ENCODE measurements around the gene ACBD4. TPM values are rescaled to one million over a fixed set of nuclear protein-coding genes. Genes with fewer than 3 reads are reported as not detected.

ACBD4 gene
- polyA plus RNA-seq, 1 donor = 16.6 TPM

DNA sequence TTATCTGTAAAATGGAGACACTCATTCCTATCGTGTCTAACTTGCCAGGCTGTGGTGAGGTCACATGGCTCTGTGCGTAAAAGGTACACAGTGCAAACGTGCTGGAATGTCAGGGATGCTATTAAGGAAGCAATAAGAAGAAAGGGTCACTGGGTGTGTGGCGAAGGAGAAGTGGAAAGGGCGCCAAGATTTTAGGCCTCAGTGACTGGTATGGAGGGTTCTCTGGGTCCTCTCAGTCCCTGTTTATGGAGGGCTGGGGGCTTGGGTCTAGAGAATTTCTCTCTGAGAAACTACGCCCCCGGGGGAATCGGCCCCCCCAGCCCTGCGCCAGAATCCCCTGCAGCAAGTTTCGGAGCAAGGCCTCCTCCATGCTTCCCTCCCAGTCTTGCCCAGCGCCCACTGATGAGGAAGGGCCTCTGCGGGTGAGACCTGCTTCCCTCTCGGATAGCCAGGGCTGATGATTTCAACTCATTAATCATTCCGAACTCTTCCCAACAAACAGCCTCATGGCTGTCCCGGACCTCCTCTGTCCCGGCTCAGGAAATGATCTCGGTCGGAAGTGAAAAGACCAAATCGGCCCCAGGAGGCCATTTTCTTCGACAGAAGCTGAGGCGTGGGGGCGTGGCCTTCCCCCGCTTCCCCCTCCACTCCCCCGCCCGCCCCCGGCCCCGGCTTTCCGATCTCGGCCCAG lies 11.5 kb downstream of the ACBD4 start:
- Histone ChIP-seq H3K4me1 (ENCODE audit: control insufficient read depth, insufficient read depth, low read length) (peaks cover 42% of the 10 kb centered on the region), H3K27me3 (ENCODE audit: control insufficient read depth, insufficient read depth, low read length) (no peaks in the 10 kb centered on the region), H3K4me3 (ENCODE audit: low read length) (peak overlapping the region; percentile 62), H3K9me3 (ENCODE audit: control insufficient read depth, low read depth, low read length) (no peaks in the 10 kb centered on the region), H3K36me3 (ENCODE audit: control insufficient read depth, insufficient read depth, low read length) (no peaks in the 10 kb centered on the region), H3K27ac (ENCODE audit: low read length) (peak overlapping the region; percentile 92)
- no CpG with 5 or more reads among the region's 29 CpGs for WGBS (ENCODE audit: insufficient coverage, low lambda C conversion rate)
- DNase-seq = peak; percentile 91 to 93

DNA sequence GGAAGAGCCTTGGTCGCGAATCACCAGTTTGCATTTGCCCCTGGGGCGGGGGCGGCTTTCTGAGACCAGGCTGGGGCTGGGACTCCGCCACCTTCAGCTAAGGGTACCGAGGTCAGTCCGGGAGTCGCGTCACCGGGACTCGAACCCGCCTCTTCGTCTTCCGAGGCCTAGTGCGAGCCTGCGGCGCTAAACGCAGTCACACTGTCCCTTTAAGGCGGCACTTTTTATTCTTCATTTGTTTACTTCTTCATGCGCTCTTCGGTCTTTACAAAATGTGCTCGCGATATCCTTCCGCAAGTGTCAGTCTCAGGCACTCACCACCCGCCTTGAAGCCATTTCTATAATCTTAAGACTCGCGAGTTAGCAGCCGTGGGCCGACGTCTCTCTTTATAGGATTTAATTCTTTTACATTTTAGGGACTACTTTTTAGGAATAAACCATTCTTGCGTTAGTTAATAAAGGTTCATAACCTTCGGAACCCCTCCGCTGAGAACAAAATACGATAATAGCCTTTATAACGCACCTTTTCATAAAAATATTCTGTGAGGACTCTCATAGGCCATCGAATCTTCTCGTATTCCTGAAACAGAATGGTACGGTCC lies 12.2 kb downstream of the ACBD4 start:
- WGBS (ENCODE audit: insufficient coverage, low lambda C conversion rate) = 0% methylated on average over 1 of the region's 38 CpGs

DNA sequence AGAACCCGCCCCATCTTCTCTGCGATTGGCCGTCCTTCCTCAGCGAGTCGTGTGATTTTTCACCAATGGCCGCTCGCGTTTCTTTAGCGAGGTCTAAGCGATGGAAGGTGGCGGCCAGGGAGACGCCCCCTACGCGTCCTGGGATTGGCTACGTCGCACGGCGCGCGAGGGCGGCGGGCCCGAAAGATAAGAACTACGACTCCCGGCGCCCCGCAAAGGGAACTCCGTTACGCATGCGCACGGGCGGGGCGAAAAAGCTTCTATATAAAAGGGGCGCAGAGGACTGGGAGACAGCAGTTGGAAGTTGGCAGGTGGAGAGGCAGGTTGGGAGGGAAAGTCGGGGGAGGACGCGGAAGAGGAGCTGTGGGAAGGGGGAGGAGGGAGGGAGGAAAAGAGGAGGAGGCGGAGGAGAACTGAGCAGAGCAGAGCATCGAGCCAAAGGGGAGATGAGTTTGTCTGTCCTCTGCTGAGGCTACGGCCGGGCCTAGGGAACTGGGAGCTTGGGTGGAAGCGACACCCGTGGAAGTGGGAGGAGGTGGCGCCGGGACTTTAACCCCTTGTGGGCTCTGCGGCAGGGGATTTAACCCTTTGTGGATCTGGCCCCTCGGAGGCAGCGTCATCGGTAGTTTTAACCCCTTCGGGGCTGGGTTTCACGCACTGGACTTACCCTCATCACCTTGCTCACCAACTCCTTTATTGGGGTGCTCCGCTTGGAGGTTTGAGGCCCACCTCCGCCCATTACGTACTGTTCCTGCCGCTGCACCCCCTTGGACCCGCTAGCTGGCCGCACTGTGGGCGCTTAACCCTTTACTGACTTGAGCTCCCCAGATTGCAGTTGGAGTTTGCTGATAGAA lies 12.9 kb downstream of the ACBD4 start, which contains the start of gene HEXIM1:
Gene HEXIM1 (plus strand): TSS at position 293 of the 854 bp plus-strand sequence. CDS start 716 bp downstream, outside the sequence.
- peak; percentile 100 for DNase-seq
- WGBS (ENCODE audit: insufficient coverage, low lambda C conversion rate) = no CpG with 5 or more reads among the region's 58 CpGs
- Histone ChIP-seq H3K27me3 (ENCODE audit: control insufficient read depth, insufficient read depth, low read length) (no peaks in the 10 kb centered on the region), H3K4me3 (ENCODE audit: low read length) (peak within 1 kb of the TSS; percentile 65), H3K4me1 (ENCODE audit: control insufficient read depth, insufficient read depth, low read length) (peaks cover 40% of the 10 kb centered on the region), H3K36me3 (ENCODE audit: control insufficient read depth, insufficient read depth, low read length) (no peaks in the 10 kb centered on the region), H3K9me3 (ENCODE audit: control insufficient read depth, low read depth, low read length) (no peaks in the 10 kb centered on the region), H3K27ac (ENCODE audit: low read length) (peak within 1 kb of the TSS; percentile 97)

More for the DNA sequence above, 12.2 kb downstream of the ACBD4 start:
- H3K27ac ChIP-seq (ENCODE audit: low read length) = peak overlapping the region; percentile 92
- H3K4me1 ChIP-seq (ENCODE audit: control insufficient read depth, insufficient read depth, low read length) = peaks cover 42% of the 10 kb centered on the region
- peak overlapping the region; percentile 62 for H3K4me3 ChIP-seq (ENCODE audit: low read length)
- H3K27me3 ChIP-seq (ENCODE audit: control insufficient read depth, insufficient read depth, low read length) = no peaks in the 10 kb centered on the region
- DNase-seq = peak; percentile 90 to 94
- no peaks in the 10 kb centered on the region for H3K9me3 ChIP-seq (ENCODE audit: control insufficient read depth, low read depth, low read length)
- H3K36me3 ChIP-seq (ENCODE audit: control insufficient read depth, insufficient read depth, low read length) = no peaks in the 10 kb centered on the region

DNA sequence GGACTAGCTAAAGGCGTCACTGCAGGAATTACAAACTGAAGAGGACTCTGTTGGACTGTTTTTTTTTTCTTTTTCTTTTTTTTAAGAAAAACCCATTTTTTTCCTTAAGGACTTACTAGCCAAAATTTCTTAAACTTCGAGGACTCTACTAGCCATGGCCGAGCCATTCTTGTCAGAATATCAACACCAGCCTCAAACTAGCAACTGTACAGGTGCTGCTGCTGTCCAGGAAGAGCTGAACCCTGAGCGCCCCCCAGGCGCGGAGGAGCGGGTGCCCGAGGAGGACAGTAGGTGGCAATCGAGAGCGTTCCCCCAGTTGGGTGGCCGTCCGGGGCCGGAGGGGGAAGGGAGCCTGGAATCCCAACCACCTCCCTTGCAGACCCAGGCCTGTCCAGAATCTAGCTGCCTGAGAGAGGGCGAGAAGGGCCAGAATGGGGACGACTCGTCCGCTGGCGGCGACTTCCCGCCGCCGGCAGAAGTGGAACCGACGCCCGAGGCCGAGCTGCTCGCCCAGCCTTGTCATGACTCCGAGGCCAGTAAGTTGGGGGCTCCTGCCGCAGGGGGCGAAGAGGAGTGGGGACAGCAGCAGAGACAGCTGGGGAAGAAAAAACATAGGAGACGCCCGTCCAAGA lies 13.7 kb downstream of the ACBD4 start:
- peak; percentile 87 to 91 for DNase-seq
- WGBS (ENCODE audit: insufficient coverage, low lambda C conversion rate) = 0% methylated on average over 2 of the region's 32 CpGs
- Histone ChIP-seq H3K27ac (ENCODE audit: low read length) (peak overlapping the region; percentile 97), H3K9me3 (ENCODE audit: control insufficient read depth, low read depth, low read length) (no peaks in the 10 kb centered on the region), H3K27me3 (ENCODE audit: control insufficient read depth, insufficient read depth, low read length) (no peaks in the 10 kb centered on the region), H3K4me3 (ENCODE audit: low read length) (peak overlapping the region; percentile 65), H3K36me3 (ENCODE audit: control insufficient read depth, insufficient read depth, low read length) (no peaks in the 10 kb centered on the region), H3K4me1 (ENCODE audit: control insufficient read depth, insufficient read depth, low read length) (peaks cover 34% of the 10 kb centered on the region)

DNA sequence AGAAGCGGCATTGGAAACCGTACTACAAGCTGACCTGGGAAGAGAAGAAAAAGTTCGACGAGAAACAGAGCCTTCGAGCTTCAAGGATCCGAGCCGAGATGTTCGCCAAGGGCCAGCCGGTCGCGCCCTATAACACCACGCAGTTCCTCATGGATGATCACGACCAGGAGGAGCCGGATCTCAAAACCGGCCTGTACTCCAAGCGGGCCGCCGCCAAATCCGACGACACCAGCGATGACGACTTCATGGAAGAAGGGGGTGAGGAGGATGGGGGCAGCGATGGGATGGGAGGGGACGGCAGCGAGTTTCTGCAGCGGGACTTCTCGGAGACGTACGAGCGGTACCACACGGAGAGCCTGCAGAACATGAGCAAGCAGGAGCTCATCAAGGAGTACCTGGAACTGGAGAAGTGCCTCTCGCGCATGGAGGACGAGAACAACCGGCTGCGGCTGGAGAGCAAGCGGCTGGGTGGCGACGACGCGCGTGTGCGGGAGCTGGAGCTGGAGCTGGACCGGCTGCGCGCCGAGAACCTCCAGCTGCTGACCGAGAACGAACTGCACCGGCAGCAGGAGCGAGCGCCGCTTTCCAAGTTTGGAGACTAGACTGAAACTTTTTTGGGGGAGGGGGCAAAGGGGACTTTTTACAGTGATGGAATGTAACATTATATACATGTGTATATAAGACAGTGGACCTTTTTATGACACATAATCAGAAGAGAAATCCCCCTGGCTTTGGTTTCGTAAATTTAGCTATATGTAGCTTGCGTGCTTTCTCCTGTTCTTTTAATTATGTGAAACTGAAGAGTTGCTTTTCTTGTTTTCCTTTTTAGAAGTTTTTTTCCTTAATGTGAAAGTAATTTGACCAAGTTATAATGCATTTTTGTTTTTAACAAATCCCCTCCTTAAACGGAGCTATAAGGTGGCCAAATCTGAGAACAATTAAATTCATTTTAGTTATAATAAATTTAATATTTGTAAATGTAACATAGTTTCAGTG lies 14.5 kb downstream of the ACBD4 start:
- Histone ChIP-seq H3K27me3 (ENCODE audit: control insufficient read depth, insufficient read depth, low read length) (no peaks in the 10 kb centered on the region), H3K27ac (ENCODE audit: low read length) (peak overlapping the region; percentile 97), H3K4me1 (ENCODE audit: control insufficient read depth, insufficient read depth, low read length) (peaks cover 28% of the 10 kb centered on the region), H3K9me3 (ENCODE audit: control insufficient read depth, low read depth, low read length) (no peaks in the 10 kb centered on the region), H3K4me3 (ENCODE audit: low read length) (peak overlapping the region; percentile 65), H3K36me3 (ENCODE audit: control insufficient read depth, insufficient read depth, low read length) (no peaks in the 10 kb centered on the region)
- 3% methylated on average over 6 of the region's 56 CpGs for WGBS (ENCODE audit: insufficient coverage, low lambda C conversion rate)
- peak in 1 of 2 donors; percentile 87 for DNase-seq

DNA sequence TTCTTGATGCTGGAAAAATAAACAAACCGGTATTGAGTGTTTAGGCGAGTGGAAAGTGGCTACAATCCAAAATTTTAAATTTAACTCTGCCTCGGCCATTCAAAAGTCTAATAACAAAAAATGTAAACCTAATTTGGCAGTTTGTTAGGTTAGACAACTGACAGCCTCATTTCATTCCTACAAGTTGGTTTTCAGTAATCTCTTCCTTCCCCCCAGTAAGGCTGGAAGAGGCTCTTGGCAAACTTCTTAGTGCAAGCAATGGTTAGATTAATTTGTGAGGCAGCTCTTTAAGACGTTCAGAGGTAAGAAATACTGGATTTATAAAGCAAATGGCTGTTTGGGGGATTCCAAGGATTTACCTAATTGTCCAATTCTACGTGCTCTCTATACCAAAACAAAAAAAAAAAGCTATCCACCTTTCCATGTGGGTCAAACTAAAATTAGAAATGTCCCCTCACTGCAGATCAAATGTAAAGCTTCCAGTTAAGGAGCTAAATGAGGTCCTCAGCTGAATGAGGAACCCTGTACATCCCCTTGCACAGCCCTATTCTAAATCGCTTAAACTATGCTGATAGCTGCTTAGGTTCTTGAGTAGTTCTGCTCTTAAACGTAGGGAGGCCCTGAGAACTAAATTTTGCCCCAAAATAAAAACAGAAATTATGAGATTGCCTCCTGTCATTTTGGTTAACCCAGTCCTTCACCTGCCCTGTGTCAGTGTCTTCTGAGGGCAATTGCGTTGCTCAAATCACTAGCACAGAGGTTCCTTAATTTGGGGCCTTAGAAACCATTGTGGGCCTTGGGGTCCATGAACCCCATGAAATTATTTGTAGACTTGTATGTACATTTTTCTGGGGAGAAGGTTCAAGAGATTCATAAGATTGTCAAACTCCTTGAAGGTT lies 15.7 kb downstream of the ACBD4 start:
- Histone ChIP-seq H3K4me3 (ENCODE audit: low read length) (peak overlapping the region; percentile 65), H3K9me3 (ENCODE audit: control insufficient read depth, low read depth, low read length) (no peaks in the 10 kb centered on the region), H3K27ac (ENCODE audit: low read length) (peak overlapping the region; percentile 47), H3K27me3 (ENCODE audit: control insufficient read depth, insufficient read depth, low read length) (no peaks in the 10 kb centered on the region), H3K36me3 (ENCODE audit: control insufficient read depth, insufficient read depth, low read length) (no peaks in the 10 kb centered on the region), H3K4me1 (ENCODE audit: control insufficient read depth, insufficient read depth, low read length) (peaks cover 23% of the 10 kb centered on the region)
- DNase-seq = peak in 1 of 2 donors; percentile 14
- 0% methylated on average over 1 of the region's 8 CpGs for WGBS (ENCODE audit: insufficient coverage, low lambda C conversion rate)

DNA sequence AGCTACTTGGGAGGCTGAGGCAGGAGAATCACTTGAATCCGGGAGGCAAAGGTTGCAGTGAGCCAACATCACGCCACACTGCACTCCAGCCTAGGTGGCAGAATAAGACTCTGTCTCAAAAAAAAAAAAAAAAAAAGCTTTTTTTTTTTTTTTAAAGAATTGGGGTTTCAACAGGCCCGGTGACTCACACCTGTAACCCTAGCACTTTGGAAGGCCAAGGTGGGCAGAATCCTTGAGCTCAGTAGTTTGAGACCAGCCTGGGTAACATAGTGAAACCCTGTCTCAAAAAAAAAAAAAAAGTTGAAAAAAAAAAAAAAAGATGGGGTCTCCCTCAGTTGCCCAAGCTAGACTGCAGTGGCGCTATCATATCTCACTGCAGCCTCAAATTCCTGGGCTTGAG lies 19.5 kb downstream of the ACBD4 start:
- H3K36me3 ChIP-seq (ENCODE audit: control insufficient read depth, insufficient read depth, low read length) = no peaks in the 10 kb centered on the region
- no peaks in the 10 kb centered on the region for H3K9me3 ChIP-seq (ENCODE audit: control insufficient read depth, low read depth, low read length)
- no peak overlapping the region for H3K27ac ChIP-seq (ENCODE audit: low read length)
- peaks cover 28% of the 10 kb centered on the region for H3K4me1 ChIP-seq (ENCODE audit: control insufficient read depth, insufficient read depth, low read length)
- no peaks in the 10 kb centered on the region for H3K27me3 ChIP-seq (ENCODE audit: control insufficient read depth, insufficient read depth, low read length)
- DNase-seq = no peak
- no peak overlapping the region for H3K4me3 ChIP-seq (ENCODE audit: low read length)
- WGBS (ENCODE audit: insufficient coverage, low lambda C conversion rate) = no CpG with 5 or more reads among the region's 4 CpGs

DNA sequence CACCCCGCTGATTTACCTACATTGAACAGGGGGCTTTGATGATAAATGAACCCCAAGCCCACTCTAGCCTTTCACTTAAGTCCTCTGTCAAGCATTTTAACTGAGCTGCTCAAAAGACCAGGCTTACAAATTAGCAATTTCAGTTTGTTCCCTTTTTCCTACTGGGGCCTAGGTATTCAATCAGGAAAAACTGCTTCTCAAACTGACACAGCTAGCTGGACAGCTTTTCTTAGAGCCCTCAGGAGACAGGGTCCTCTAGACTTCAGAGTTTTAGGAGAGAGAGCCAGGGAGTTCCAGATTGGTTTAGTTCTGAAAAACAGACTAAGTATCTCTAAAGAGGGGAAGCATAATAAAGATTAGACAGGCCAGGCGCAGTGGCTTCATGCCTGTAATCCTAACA lies 20.0 kb downstream of the ACBD4 start:
- no CpG with 5 or more reads among the region's 2 CpGs for WGBS (ENCODE audit: insufficient coverage, low lambda C conversion rate)
- H3K36me3 ChIP-seq (ENCODE audit: control insufficient read depth, insufficient read depth, low read length) = no peaks in the 10 kb centered on the region
- DNase-seq = no peak
- no peak overlapping the region for H3K4me3 ChIP-seq (ENCODE audit: low read length)
- no peaks in the 10 kb centered on the region for H3K27me3 ChIP-seq (ENCODE audit: control insufficient read depth, insufficient read depth, low read length)
- H3K9me3 ChIP-seq (ENCODE audit: control insufficient read depth, low read depth, low read length) = no peaks in the 10 kb centered on the region
- no peak overlapping the region for H3K27ac ChIP-seq (ENCODE audit: low read length)
- H3K4me1 ChIP-seq (ENCODE audit: control insufficient read depth, insufficient read depth, low read length) = peaks cover 28% of the 10 kb centered on the region

DNA sequence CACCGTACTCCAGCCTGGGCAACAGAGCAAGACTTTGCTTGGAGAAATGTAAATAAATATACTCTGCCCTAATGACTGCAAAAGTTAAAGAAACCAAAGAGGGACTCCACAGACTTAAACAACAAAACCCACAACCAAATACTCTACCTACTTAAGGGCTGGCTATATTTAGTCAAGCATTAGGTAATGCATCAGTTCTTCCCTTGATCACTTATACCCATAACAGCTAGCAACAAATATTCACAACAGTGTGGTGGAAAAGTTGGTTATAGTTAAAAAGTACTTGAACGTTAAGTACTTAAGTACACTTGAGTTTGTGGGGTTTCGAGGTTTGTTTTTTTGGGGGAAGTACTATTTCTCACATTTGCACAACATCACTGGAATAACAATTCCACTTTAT lies 20.8 kb downstream of the ACBD4 start:
- peaks cover 22% of the 10 kb centered on the region for H3K4me1 ChIP-seq (ENCODE audit: control insufficient read depth, insufficient read depth, low read length)
- H3K4me3 ChIP-seq (ENCODE audit: low read length) = no peak overlapping the region
- H3K27ac ChIP-seq (ENCODE audit: low read length) = no peak overlapping the region
- no peak for DNase-seq
- 71% methylated on average over 1 of the region's 3 CpGs for WGBS (ENCODE audit: insufficient coverage, low lambda C conversion rate)
- no peaks in the 10 kb centered on the region for H3K36me3 ChIP-seq (ENCODE audit: control insufficient read depth, insufficient read depth, low read length)
- no peaks in the 10 kb centered on the region for H3K27me3 ChIP-seq (ENCODE audit: control insufficient read depth, insufficient read depth, low read length)
- no peaks in the 10 kb centered on the region for H3K9me3 ChIP-seq (ENCODE audit: control insufficient read depth, low read depth, low read length)

Data from large intestine (tissue), 3 donors.